Activated CD4-positive, alpha-beta T cell treated with anti-CD3 and anti-CD28 coated beads, Interleukin-2, amount 10 ng/mL, durations not matched to agents 24 days and 14 days (primary cell): Measurements from ENCODE around the gene PBX1. TPM values are rescaled to one million over a fixed set of nuclear protein-coding genes. Genes with fewer than 3 reads are reported as not detected.

Source experiments
- DNase-seq: peaks from one replicate; pipeline ENCODE4 v3.0.0; 2022
- H3K27ac Mint-ChIP-seq: one replicate; pipeline ENCODE4 v1.8.0; 2022; ENCODE audit warnings: mild to moderate bottlenecking, mixed read lengths
- H3K27me3 Mint-ChIP-seq: one replicate; pipeline ENCODE4 v1.8.0; 2022; ENCODE audit warnings: mixed read lengths
- H3K36me3 Mint-ChIP-seq: one replicate; pipeline ENCODE4 v1.8.0; 2022; ENCODE audit warnings: low read depth, mild to moderate bottlenecking, mixed read lengths
- H3K4me1 Mint-ChIP-seq: one replicate; pipeline ENCODE4 v1.8.0; 2021; ENCODE audit warnings: mixed read lengths
- H3K4me3 Mint-ChIP-seq: one replicate; pipeline ENCODE4 v1.8.0; 2022; ENCODE audit warnings: mild to moderate bottlenecking, moderate library complexity, mixed read lengths
- H3K9me3 Mint-ChIP-seq: one replicate; pipeline ENCODE4 v1.8.0; 2021; ENCODE audit warnings: mixed read lengths
- intact Hi-C: fragments of 100-400 bp; cut with micrococcal nuclease; formaldehyde crosslinking; loops from one replicate; pipeline ENCODE4 v1.15.1; 2023
- total RNA-seq: library from RNA; stranded (reverse); gene quantifications from 2 replicates; pipeline ENCODE4 v1.2.3, GENCODE V29; 2022

The PBX1 gene
- total RNA-seq, 1 donor from 2014 or later = not detected

- no peaks in the 10 kb centered on the region for H3K27me3 Mint-ChIP-seq
- no peaks in the 10 kb centered on the region for H3K4me1 Mint-ChIP-seq
- intact Hi-C loops = no loop called here
- no peaks in the 10 kb centered on the region for H3K9me3 Mint-ChIP-seq
- no peak for DNase-seq
- no peaks in the 10 kb centered on the region for H3K36me3 Mint-ChIP-seq
- H3K4me3 Mint-ChIP-seq = no peak overlapping the region
- H3K27ac Mint-ChIP-seq = no peak overlapping the region
These were observed 172.3 kb downstream of the PBX1 start for GRCh38 chr1:164731161-164731876.

GRCh38 chr1:164733070-164733469 lies 174.1 kb downstream of the PBX1 start:
- intact Hi-C loops = no loop called here

GRCh38 chr1:164733734-164734133 lies 174.8 kb downstream of the PBX1 start:
- Mint-ChIP-seq H3K27ac (no peak overlapping the region), H3K4me3 (no peak overlapping the region), H3K9me3 (no peaks in the 10 kb centered on the region), H3K4me1 (no peaks in the 10 kb centered on the region), H3K27me3 (no peaks in the 10 kb centered on the region), H3K36me3 (no peaks in the 10 kb centered on the region)
- no peak for DNase-seq
- intact Hi-C loops = no loop called here

More at GRCh38 chr1:164733070-164733469, 174.1 kb downstream of the PBX1 start:
- DNase-seq = no peak
- Mint-ChIP-seq H3K36me3 (no peaks in the 10 kb centered on the region), H3K4me3 (no peak overlapping the region), H3K27ac (no peak overlapping the region), H3K4me1 (no peaks in the 10 kb centered on the region), H3K9me3 (no peaks in the 10 kb centered on the region), H3K27me3 (no peaks in the 10 kb centered on the region)

DNA sequence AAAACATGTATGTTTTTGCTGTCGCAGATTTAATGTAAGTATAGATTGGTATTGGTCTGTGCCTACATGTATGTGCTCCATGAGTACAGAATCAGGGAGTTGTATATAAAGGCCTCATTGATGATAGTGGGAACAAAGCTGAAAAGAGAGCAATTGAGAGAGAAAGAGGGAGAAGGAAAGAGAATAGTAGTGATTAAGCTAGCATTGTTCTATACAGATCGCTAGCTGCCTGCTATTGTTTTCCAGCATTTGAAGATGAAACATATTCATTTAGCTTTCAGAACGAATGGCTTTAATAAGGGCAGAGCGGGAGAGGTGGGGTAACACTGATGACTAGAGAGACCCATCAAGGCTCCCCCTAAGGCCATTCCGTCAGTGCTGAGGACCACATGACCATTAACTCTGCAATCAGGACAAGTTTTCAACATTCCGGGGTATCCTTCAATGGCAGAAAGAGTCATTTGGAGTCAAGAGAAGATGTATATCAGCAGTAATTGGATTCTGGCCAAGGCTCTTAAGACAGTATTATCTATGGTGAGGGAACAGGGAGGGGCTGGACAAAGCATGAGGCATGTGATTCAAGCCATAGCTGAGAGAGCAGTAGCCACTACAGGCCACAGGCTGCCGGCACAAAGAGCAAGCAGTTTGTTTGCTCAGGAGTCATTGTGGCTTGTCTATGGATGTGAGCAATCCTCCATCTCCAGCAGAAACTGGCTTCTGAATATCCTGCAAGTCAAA lies 176.5 kb downstream of the PBX1 start:
- DNase-seq = no peak
- no peaks in the 10 kb centered on the region for H3K4me1 Mint-ChIP-seq
- no peaks in the 10 kb centered on the region for H3K27me3 Mint-ChIP-seq
- intact Hi-C loops = no loop called here
- no peak overlapping the region for H3K27ac Mint-ChIP-seq
- H3K4me3 Mint-ChIP-seq = no peak overlapping the region
- no peaks in the 10 kb centered on the region for H3K9me3 Mint-ChIP-seq
- no peaks in the 10 kb centered on the region for H3K36me3 Mint-ChIP-seq

DNA sequence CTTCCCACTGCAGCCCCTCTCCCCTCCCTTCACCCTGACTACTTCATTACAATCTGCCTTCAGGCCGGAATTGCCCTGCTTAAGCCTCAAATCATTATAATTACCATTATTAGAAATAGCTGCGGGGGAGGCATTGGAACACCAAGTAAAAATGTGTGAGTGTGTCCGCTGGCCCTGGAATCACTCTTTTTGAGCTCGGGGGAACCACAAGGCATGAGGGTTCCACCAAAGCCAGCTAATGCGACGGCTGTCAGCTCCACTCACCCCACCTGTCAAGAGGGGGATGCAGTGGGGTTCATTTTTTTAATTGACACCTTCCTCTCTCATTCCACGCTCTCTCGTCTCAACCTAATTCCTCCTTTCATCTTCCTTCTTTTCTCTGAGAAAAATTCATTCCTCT lies 177.2 kb downstream of the PBX1 start:
- no peak overlapping the region for H3K27ac Mint-ChIP-seq
- no peaks in the 10 kb centered on the region for H3K4me1 Mint-ChIP-seq
- no peaks in the 10 kb centered on the region for H3K36me3 Mint-ChIP-seq
- H3K4me3 Mint-ChIP-seq = no peak overlapping the region
- no peak for DNase-seq
- no peaks in the 10 kb centered on the region for H3K27me3 Mint-ChIP-seq
- no peaks in the 10 kb centered on the region for H3K9me3 Mint-ChIP-seq
- intact Hi-C loops = no loop called here

DNA sequence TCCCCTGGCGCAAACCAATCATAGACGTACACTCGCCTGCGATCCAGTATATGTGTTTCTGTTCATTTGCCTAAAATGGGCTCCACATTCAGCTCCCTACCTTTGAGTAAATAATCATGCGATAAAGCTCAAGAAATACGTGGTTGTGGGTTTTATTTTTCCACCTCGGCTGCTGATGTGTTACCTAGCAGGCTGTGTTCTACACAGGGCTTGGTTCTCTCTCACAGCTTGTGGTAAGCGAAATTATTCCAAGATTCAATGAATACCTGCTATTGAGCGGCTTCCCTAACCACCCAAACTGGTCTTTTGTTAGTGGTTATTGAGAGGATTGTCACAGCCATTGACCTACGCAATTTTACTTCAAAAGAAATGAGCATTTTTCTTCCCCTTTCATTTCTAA lies 180.2 kb downstream of the PBX1 start:
- Mint-ChIP-seq H3K4me1 (no peaks in the 10 kb centered on the region), H3K27me3 (no peaks in the 10 kb centered on the region), H3K4me3 (no peak overlapping the region), H3K9me3 (no peaks in the 10 kb centered on the region), H3K27ac (no peak overlapping the region), H3K36me3 (no peaks in the 10 kb centered on the region)
- DNase-seq = no peak
- intact Hi-C loops = no loop called here

DNA sequence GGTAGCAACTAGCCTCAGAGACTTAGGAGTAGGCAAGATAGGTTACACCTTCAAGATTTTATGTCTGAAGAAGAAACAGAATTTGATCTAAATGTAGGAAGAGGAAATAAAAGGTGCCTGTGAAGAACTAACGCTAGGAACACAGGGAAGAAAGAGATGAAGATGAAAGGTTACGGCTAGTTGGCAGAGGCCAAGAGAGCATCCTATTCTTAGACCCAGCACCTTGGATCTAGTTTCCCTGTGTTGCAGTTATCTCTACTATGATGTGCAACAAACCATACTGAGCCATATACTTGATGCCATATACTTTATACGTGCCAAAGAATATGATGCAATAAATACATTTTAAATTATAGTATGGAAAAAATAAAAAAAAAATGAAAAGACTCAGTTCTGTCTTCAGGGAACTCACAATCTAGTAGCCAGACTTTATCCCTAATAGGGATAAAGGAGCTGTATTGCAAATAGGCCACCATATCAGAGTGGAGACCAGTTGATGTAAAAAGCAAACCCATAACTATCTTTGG lies 181.1 kb downstream of the PBX1 start:
- DNase-seq = no peak
- Mint-ChIP-seq H3K27ac (no peak overlapping the region), H3K9me3 (no peaks in the 10 kb centered on the region), H3K27me3 (no peaks in the 10 kb centered on the region), H3K4me1 (no peaks in the 10 kb centered on the region), H3K36me3 (no peaks in the 10 kb centered on the region), H3K4me3 (no peak overlapping the region)
- intact Hi-C loops = no loop called here

DNA sequence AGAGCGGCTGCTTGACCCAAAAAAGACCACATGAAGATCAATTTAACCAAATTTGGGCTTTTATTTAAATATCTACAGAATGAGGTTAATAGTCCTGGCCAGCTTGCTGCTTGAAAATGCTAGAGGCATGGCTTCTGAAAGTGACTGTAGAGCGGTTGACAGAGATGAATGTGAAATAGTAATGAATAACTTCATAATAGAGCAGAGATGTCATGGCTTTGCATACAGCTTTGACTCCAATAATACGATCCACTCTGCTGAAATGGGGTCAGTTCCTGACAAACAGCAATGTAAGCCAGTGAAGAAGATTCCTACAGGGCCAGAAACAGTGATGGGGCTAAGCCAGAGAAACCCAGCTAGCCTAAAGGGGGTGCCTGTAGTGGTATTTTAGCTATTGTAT lies 183.8 kb downstream of the PBX1 start:
- Mint-ChIP-seq H3K4me3 (no peak overlapping the region), H3K27me3 (no peaks in the 10 kb centered on the region), H3K9me3 (no peaks in the 10 kb centered on the region), H3K36me3 (no peaks in the 10 kb centered on the region), H3K27ac (no peak overlapping the region), H3K4me1 (no peaks in the 10 kb centered on the region)
- intact Hi-C loops = no loop called here
- no peak for DNase-seq

- Mint-ChIP-seq H3K27me3 (no peaks in the 10 kb centered on the region), H3K27ac (no peak overlapping the region), H3K4me1 (no peaks in the 10 kb centered on the region), H3K36me3 (no peaks in the 10 kb centered on the region), H3K4me3 (no peak overlapping the region), H3K9me3 (no peaks in the 10 kb centered on the region)
- DNase-seq = no peak
- intact Hi-C loops = no loop called here
These were observed 185.0 kb downstream of the PBX1 start for GRCh38 chr1:164743976-164744375.

DNA sequence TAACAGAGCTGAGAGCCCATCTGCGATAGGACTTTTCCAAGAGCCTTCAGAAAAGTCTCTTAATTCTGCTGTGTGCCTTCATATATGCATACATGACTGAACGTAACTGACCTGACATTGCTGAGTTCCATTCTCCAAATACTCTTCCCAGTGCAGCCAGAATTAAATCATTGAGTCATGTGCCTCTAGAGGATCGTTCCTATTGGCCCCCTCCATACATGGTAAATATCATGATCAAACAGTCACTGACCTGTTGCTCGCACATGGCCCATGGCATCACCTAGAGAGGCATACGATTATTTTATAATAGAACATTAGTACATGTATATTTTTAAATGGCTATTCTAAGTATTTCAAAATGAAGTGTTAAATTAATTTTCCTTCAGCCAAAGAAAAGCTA lies 186.8 kb downstream of the PBX1 start:
- DNase-seq = no peak

GRCh38 chr1:164746632-164747031 lies 187.6 kb downstream of the PBX1 start:
- Mint-ChIP-seq H3K9me3 (no peaks in the 10 kb centered on the region), H3K4me1 (no peaks in the 10 kb centered on the region), H3K4me3 (no peak overlapping the region), H3K36me3 (no peaks in the 10 kb centered on the region), H3K27me3 (no peaks in the 10 kb centered on the region), H3K27ac (no peak overlapping the region)
- intact Hi-C loops = no loop called here
- no peak for DNase-seq

More for the DNA sequence above, 186.8 kb downstream of the PBX1 start:
- intact Hi-C loops = no loop called here
- H3K27me3 Mint-ChIP-seq = no peaks in the 10 kb centered on the region
- H3K36me3 Mint-ChIP-seq = no peaks in the 10 kb centered on the region
- no peak overlapping the region for H3K4me3 Mint-ChIP-seq
- H3K27ac Mint-ChIP-seq = no peak overlapping the region
- H3K9me3 Mint-ChIP-seq = no peaks in the 10 kb centered on the region
- H3K4me1 Mint-ChIP-seq = no peaks in the 10 kb centered on the region

DNA sequence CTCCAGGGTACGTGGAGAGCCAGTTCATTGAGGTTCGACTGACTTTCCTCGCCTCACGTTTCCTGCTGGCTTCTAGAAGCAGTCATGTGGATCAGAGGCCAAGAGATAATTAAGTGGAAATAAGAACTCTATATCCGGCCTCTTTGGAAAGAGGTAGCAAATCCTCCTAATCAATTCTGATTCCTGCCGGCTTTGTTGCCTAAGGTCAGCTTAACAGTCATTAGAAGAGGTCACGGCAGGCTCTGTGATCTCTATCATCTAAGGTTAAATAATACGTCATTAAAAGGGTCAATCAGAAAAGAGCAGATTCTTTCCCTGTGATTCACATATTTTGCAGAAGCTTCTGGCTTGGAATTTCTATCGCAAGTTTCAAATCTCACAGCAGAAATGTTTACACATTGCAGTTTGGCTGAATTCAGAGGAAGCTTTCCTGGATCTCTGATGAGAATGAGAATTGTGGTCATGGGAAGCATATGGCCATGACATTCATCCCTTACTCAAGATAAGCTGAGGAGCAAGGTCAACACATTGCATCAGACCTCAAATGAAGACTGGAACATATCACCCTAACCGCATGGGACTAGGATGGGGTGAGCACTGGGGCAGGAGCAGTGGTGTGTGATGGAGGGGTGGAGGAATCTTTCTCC lies 189.4 kb downstream of the PBX1 start:
- no peak overlapping the region for H3K4me3 Mint-ChIP-seq
- H3K27me3 Mint-ChIP-seq = no peaks in the 10 kb centered on the region
- H3K36me3 Mint-ChIP-seq = no peaks in the 10 kb centered on the region
- H3K9me3 Mint-ChIP-seq = no peaks in the 10 kb centered on the region
- no peak for DNase-seq
- H3K27ac Mint-ChIP-seq = no peak overlapping the region
- no peaks in the 10 kb centered on the region for H3K4me1 Mint-ChIP-seq
- intact Hi-C loops = no loop called here

DNA sequence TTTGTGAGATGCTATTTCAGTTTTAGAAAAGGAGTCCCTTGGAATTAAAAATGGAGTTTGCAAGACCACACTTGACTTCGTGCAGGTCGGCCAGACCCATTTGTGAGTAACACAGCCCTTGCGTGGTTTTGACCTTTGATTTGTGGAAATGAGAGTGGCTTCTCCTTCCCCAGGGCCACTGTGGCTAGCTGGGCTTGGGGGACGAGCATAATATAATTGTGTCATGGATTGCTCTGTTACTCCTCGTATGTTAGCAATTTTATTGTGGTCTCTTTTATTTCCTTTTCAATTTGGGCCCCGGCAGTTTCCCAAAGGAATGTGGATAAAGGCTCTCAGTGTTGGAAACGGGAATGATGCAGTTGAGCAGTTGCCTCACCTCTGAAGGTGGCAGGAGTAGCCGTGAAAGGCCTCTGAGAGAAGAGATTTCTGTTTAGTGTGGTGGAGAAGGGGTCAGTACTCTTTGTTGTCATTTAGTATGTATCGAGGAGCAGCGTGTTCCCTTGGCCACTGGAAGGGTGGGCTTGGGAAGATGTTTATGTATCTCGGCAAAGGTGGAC lies 194.6 kb downstream of the PBX1 start:
- no peaks in the 10 kb centered on the region for H3K4me1 Mint-ChIP-seq
- H3K4me3 Mint-ChIP-seq = no peak overlapping the region
- no peaks in the 10 kb centered on the region for H3K27me3 Mint-ChIP-seq
- no peaks in the 10 kb centered on the region for H3K9me3 Mint-ChIP-seq
- intact Hi-C loops = no loop called here
- DNase-seq = no peak
- no peaks in the 10 kb centered on the region for H3K36me3 Mint-ChIP-seq
- H3K27ac Mint-ChIP-seq = no peak overlapping the region

DNA sequence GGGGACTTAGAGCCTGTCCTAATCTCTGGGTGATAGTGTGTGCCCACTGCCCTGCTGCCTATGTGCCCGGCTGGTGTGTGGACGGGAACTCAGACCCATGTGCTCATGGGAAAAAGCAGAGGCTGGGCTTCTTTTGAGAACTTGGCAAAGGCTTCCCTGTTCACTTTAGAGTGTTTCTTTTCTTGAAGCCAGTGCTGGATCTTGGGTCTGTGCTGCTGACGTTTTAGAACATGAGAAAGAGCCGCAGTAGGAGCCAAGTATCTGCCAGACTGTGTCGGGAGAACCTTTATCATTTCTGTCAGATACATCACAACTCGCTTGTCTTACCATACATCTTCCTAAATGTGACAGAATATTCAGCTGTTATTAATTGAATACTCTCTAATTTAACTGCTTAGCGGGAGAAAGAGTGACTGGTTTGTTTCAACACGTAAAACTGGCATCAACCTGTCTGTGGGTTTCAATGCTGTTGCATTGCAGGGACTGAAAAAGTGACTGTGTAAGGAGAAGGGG lies 195.2 kb downstream of the PBX1 start:
- Mint-ChIP-seq H3K27ac (no peak overlapping the region), H3K9me3 (no peaks in the 10 kb centered on the region), H3K4me3 (no peak overlapping the region), H3K27me3 (no peaks in the 10 kb centered on the region), H3K4me1 (no peaks in the 10 kb centered on the region), H3K36me3 (no peaks in the 10 kb centered on the region)
- intact Hi-C loops = no loop called here
- DNase-seq = no peak
